ENCODE measurements around the gene CLINT1. TPM values are rescaled to one million over a fixed set of nuclear protein-coding genes. Genes with fewer than 3 reads are reported as not detected.
A peak's percentile ranks its signal among the peaks of the same experiment; 100 is the strongest.

CLINT1 gene
- total RNA-seq, 2 donors from 2014 or later = 42.1 to 60.7 TPM

GRCh38 chr5:157819502-157820115 lies 39.3 kb downstream of the CLINT1 start:
- Mint-ChIP-seq H3K4me3 (no peak overlapping the region), H3K9me3 (no peaks in the 10 kb centered on the region), H3K36me3 (ENCODE audit: low read depth) (peaks cover 30% of the 10 kb centered on the region), H3K27ac (no peak overlapping the region), H3K27me3 (no peaks in the 10 kb centered on the region), H3K4me1 (peaks cover 5% of the 10 kb centered on the region)
- ATAC-seq (replicated peaks) = no peak

DNA sequence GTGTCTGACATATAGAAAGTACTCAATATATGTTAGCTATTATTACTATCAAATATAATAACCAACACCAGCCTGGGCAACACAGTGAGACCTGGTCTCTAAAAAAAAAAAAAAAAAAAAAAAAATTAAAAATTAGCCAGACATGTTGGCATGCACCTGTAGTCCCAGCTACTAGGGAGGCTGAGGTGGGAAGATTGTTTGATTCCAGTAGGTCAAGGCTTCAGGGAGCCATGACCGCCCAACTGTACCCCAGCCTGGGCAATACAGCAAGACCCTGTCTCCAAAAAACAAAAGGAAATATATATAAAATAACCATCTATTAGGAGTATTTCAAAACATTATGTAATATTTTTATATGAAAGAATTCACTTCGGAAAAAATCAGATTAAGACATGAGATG lies 40.6 kb downstream of the CLINT1 start:
- Mint-ChIP-seq H3K4me3 (no peak overlapping the region), H3K27ac (no peak overlapping the region), H3K27me3 (no peaks in the 10 kb centered on the region), H3K36me3 (ENCODE audit: low read depth) (peaks cover 37% of the 10 kb centered on the region), H3K4me1 (peaks cover 5% of the 10 kb centered on the region), H3K9me3 (no peaks in the 10 kb centered on the region)
- ATAC-seq (replicated peaks) = no peak

- no peaks in the 10 kb centered on the region for H3K9me3 Mint-ChIP-seq
- H3K27me3 Mint-ChIP-seq = no peaks in the 10 kb centered on the region
- ATAC-seq (replicated peaks) = no peak
- peaks cover 42% of the 10 kb centered on the region for H3K36me3 Mint-ChIP-seq (ENCODE audit: low read depth)
- no peak overlapping the region for H3K27ac Mint-ChIP-seq
- H3K4me3 Mint-ChIP-seq = no peak overlapping the region
- peaks cover 5% of the 10 kb centered on the region for H3K4me1 Mint-ChIP-seq
These were observed 41.0 kb downstream of the CLINT1 start for GRCh38 chr5:157817928-157818327.

GRCh38 chr5:157817387-157817702 lies 41.6 kb downstream of the CLINT1 start:
- Mint-ChIP-seq H3K9me3 (no peaks in the 10 kb centered on the region), H3K27ac (no peak overlapping the region), H3K36me3 (ENCODE audit: low read depth) (peaks cover 48% of the 10 kb centered on the region), H3K4me3 (no peak overlapping the region), H3K27me3 (no peaks in the 10 kb centered on the region), H3K4me1 (peaks cover 5% of the 10 kb centered on the region)
- no peak for ATAC-seq (replicated peaks)

GRCh38 chr5:157816682-157817386 lies 42.1 kb downstream of the CLINT1 start:
- Mint-ChIP-seq H3K27me3 (no peaks in the 10 kb centered on the region), H3K4me1 (peaks cover 5% of the 10 kb centered on the region), H3K27ac (no peak overlapping the region), H3K4me3 (no peak overlapping the region), H3K36me3 (ENCODE audit: low read depth) (peaks cover 53% of the 10 kb centered on the region), H3K9me3 (no peaks in the 10 kb centered on the region)
- ATAC-seq (replicated peaks) = no peak

DNA sequence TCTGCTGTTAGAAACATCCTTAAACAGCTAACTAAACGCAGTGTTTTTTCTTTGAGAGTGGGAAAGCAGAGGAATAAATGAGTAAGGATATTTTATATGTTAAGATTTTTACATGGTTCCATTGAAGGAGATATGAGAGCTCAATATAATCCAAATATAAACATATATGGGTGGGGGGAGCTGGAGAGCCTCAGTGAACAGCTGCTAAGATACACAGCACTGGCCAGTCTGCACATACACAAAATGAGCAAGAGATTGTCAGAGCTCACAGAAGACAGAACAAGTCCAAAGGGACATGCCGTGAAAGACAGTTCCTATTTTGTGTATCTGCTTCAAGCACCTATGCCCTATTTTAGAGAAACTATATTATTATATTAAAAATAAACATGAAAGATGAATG lies 46.9 kb downstream of the CLINT1 start:
- H3K9me3 Mint-ChIP-seq = no peaks in the 10 kb centered on the region
- no peak overlapping the region for H3K4me3 Mint-ChIP-seq
- H3K36me3 Mint-ChIP-seq (ENCODE audit: low read depth) = peaks cover 93% of the 10 kb centered on the region
- H3K27ac Mint-ChIP-seq = no peak overlapping the region
- no peaks in the 10 kb centered on the region for H3K4me1 Mint-ChIP-seq
- H3K27me3 Mint-ChIP-seq = no peaks in the 10 kb centered on the region
- ATAC-seq (replicated peaks) = no peak

DNA sequence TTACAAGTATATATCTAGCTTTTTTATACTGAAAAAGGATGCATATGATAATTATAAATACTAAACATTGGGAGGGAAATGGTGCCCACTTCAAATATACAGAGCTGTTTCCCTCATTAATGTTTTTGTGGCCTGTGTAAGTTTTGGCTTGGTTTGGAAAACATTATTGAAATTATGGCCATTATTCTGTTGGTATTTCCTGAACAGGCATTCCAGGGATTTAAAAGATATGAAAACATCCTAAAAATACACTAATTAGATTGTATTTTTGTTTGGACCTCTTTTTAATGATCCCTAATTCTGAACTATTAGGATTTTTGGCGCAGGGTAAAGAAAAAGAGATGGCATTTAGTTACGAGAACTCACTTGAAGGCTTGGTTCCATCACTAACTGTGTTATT lies 50.9 kb downstream of the CLINT1 start:
- Mint-ChIP-seq H3K4me1 (no peaks in the 10 kb centered on the region), H3K9me3 (no peaks in the 10 kb centered on the region), H3K36me3 (ENCODE audit: low read depth) (peaks cover 98% of the 10 kb centered on the region), H3K27ac (no peak overlapping the region), H3K4me3 (no peak overlapping the region), H3K27me3 (no peaks in the 10 kb centered on the region)
- no peak for ATAC-seq (replicated peaks)

- Mint-ChIP-seq H3K27ac (no peak overlapping the region), H3K4me3 (no peak overlapping the region), H3K36me3 (ENCODE audit: low read depth) (peaks cover 79% of the 10 kb centered on the region), H3K4me1 (no peaks in the 10 kb centered on the region), H3K27me3 (no peaks in the 10 kb centered on the region), H3K9me3 (no peaks in the 10 kb centered on the region)
- no peak for ATAC-seq (replicated peaks)
These were observed 56.2 kb downstream of the CLINT1 start for GRCh38 chr5:157802736-157803135.

- no peak for ATAC-seq (replicated peaks)
- Mint-ChIP-seq H3K36me3 (ENCODE audit: low read depth) (peaks cover 75% of the 10 kb centered on the region), H3K27me3 (no peaks in the 10 kb centered on the region), H3K4me1 (no peaks in the 10 kb centered on the region), H3K27ac (no peak overlapping the region), H3K9me3 (no peaks in the 10 kb centered on the region), H3K4me3 (no peak overlapping the region)
These were observed 58.8 kb downstream of the CLINT1 start for GRCh38 chr5:157800137-157800536.

GRCh38 chr5:157799578-157799977 lies 59.4 kb downstream of the CLINT1 start:
- Mint-ChIP-seq H3K9me3 (no peaks in the 10 kb centered on the region), H3K36me3 (ENCODE audit: low read depth) (peaks cover 74% of the 10 kb centered on the region), H3K27me3 (no peaks in the 10 kb centered on the region), H3K4me3 (no peak overlapping the region), H3K4me1 (no peaks in the 10 kb centered on the region), H3K27ac (no peak overlapping the region)
- ATAC-seq (replicated peaks) = no peak

- peak overlapping the region; percentile 58 for H3K27ac Mint-ChIP-seq
- ATAC-seq (replicated peaks) = peak; percentile 77
- H3K9me3 Mint-ChIP-seq = no peaks in the 10 kb centered on the region
- peak overlapping the region; percentile 7 for H3K4me3 Mint-ChIP-seq
- H3K4me1 Mint-ChIP-seq = peaks cover 11% of the 10 kb centered on the region
- peaks cover 90% of the 10 kb centered on the region for H3K36me3 Mint-ChIP-seq (ENCODE audit: low read depth)
- no peaks in the 10 kb centered on the region for H3K27me3 Mint-ChIP-seq
These were observed 65.6 kb downstream of the CLINT1 start for GRCh38 chr5:157793301-157793700.

- Mint-ChIP-seq H3K27ac (no peak overlapping the region), H3K36me3 (ENCODE audit: low read depth) (peaks cover 70% of the 10 kb centered on the region), H3K4me1 (no peaks in the 10 kb centered on the region), H3K27me3 (no peaks in the 10 kb centered on the region), H3K9me3 (no peaks in the 10 kb centered on the region), H3K4me3 (no peak overlapping the region)
- ATAC-seq (replicated peaks) = no peak
These were observed 73.1 kb downstream of the CLINT1 start for GRCh38 chr5:157785801-157786200.

DNA sequence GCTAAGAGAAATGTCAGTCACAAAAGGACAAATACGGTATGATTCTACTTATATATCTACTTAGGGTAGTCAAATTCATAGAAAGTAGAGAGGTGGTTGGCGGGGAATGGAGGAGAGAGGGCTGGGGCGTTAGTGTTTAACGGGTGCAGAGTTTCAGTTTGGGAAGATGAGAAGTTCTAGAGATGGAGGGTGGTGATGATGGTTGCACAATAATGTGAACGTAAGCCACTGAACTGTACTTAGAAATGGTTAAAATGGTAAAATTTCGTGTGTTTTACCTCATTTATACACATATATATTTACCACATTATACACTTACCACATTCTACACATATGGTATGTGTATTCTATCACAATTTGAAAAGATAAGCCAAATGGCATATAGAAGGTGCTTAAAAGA lies 79.7 kb downstream of the CLINT1 start:
- no peak for ATAC-seq (replicated peaks)
- no peaks in the 10 kb centered on the region for H3K9me3 Mint-ChIP-seq
- H3K36me3 Mint-ChIP-seq (ENCODE audit: low read depth) = peaks cover 7% of the 10 kb centered on the region
- H3K4me1 Mint-ChIP-seq = no peaks in the 10 kb centered on the region
- no peak overlapping the region for H3K4me3 Mint-ChIP-seq
- peak overlapping the region; percentile 10 for H3K27ac Mint-ChIP-seq
- H3K27me3 Mint-ChIP-seq = no peaks in the 10 kb centered on the region

GRCh38 chr5:157778121-157778805 lies 80.7 kb downstream of the CLINT1 start:
- Mint-ChIP-seq H3K27me3 (peaks cover 6% of the 10 kb centered on the region), H3K4me1 (no peaks in the 10 kb centered on the region), H3K27ac (no peak overlapping the region), H3K36me3 (ENCODE audit: low read depth) (no peaks in the 10 kb centered on the region), H3K9me3 (no peaks in the 10 kb centered on the region), H3K4me3 (no peak overlapping the region)
- ATAC-seq (replicated peaks) = no peak

- H3K9me3 Mint-ChIP-seq = no peaks in the 10 kb centered on the region
- peak; percentile 87 for ATAC-seq (replicated peaks)
- peaks cover 8% of the 10 kb centered on the region for H3K27me3 Mint-ChIP-seq
- peak overlapping the region; percentile 64 for H3K27ac Mint-ChIP-seq
- H3K4me3 Mint-ChIP-seq = peak overlapping the region; percentile 54
- H3K36me3 Mint-ChIP-seq (ENCODE audit: low read depth) = no peaks in the 10 kb centered on the region
- peaks cover 5% of the 10 kb centered on the region for H3K4me1 Mint-ChIP-seq
These were observed 86.8 kb downstream of the CLINT1 start for GRCh38 chr5:157772127-157772526.
